SU-DHL-6 (cell line): ENCODE measurements around the gene CARD19.

Experiments used
- EZH2phosphoT487 ChIP-seq: fragments of 200-600 bp; sonication (generic), shearing (Covaris generic); conservative IDR thresholded peaks from 2 replicates; pipeline ENCODE4 v1.6.1; 2018; ENCODE audit warnings: mild to moderate bottlenecking, antibody characterized with exemption, low read length, moderate library complexity, mixed read lengths
- TF ChIP-seq, protein P1 (sequence below): fragments of 200-600 bp; sonication (generic); IDR thresholded peaks from one replicate; pipeline ENCODE4 v1.5.1; 2017; ENCODE audit warnings: antibody characterized with exemption, mild to moderate bottlenecking, low read length, moderate library complexity; ENCODE audit not compliant: insufficient read depth, poor library complexity, severe bottlenecking

DNA sequence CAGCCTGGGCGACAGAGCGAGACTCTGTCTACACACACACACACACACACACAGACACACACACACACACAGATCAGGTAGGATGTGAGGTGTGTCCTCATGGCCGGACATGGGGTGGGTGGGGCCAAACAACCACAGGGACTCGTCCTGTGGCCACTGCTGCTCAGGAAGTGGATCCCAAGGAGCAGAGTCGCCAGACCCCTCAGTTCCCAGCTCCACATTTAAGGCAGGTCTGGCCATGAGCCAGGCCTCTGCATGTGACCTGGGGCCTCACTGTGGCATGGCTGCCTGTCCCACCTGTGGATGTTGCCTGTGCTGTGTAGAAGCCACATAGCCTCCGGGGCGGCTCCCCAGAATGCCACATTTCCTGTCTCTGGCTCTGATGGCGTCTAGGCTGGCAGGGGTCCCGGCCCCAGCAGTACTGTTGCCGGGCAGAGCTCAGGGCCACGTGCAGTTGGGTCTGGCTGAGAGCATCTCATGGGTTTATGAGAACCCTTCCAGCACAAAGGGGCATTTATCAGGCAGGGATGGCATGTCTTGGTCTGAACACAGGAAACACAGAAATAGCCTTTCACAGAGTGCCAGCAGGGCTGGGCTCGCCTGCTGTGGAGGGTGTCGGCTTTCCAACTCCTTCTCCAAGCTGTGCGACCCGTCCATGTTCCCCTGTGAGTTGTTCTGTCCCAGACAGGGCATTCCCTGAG lies 48.0 kb downstream of the CARD19 start:
- TF ChIP-seq, protein P1, sequence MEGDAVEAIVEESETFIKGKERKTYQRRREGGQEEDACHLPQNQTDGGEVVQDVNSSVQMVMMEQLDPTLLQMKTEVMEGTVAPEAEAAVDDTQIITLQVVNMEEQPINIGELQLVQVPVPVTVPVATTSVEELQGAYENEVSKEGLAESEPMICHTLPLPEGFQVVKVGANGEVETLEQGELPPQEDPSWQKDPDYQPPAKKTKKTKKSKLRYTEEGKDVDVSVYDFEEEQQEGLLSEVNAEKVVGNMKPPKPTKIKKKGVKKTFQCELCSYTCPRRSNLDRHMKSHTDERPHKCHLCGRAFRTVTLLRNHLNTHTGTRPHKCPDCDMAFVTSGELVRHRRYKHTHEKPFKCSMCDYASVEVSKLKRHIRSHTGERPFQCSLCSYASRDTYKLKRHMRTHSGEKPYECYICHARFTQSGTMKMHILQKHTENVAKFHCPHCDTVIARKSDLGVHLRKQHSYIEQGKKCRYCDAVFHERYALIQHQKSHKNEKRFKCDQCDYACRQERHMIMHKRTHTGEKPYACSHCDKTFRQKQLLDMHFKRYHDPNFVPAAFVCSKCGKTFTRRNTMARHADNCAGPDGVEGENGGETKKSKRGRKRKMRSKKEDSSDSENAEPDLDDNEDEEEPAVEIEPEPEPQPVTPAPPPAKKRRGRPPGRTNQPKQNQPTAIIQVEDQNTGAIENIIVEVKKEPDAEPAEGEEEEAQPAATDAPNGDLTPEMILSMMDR: no peak
- no peak for TF ChIP-seq EZH2phosphoT487
